CD14-positive monocyte (primary cell): ENCODE data around the gene HTR2A. TPM values are rescaled to one million over a fixed set of nuclear protein-coding genes. Genes with fewer than 3 reads are reported as not detected.

Experiments used
- DNase-seq, 3 donors: peaks; one replicate each; pipeline ENCODE4 v3.0.0-alpha.2; 2011 to 2022
- H2AFZ ChIP-seq: 2 replicates; pipeline ENCODE4 v1.6.0; 2012; ENCODE audit warnings: mild to moderate bottlenecking, low read depth, low read length, inconsistent platforms; ENCODE audit not compliant: insufficient read depth, poor library complexity, severe bottlenecking
- H3K27ac ChIP-seq, 2 donors: 1 replicate in 1 of 2; 2 replicates in 1 of 2; pipeline ENCODE4 v1.5.1; 2012 to 2013; ENCODE audit warnings: low read length in 2 of 2, control low read depth in 1 of 2, inconsistent platforms in 1 of 2, low read depth in 1 of 2, mild to moderate bottlenecking in 1 of 2
- H3K27me3 ChIP-seq, 2 donors: one replicate each; pipeline versions ENCODE4 v1.6.0 to v1.6.1; 2011 to 2013; ENCODE audit warnings: low read length in 2 of 2; ENCODE audit not compliant: control insufficient read depth in 2 of 2, insufficient read depth in 2 of 2
- H3K36me3 ChIP-seq, 2 donors: replicated peaks in 1 of 2; 1 replicate in 1 of 2; 2 replicates in 1 of 2; pipeline versions ENCODE4 v1.5.1 to v1.6.1; 2012 to 2013; ENCODE audit warnings: low read length in 2 of 2, control low read depth in 1 of 2, inconsistent platforms in 1 of 2, mild to moderate bottlenecking in 1 of 2; ENCODE audit not compliant: insufficient read depth in 2 of 2, control insufficient read depth in 1 of 2
- H3K4me1 ChIP-seq, 2 donors: 1 replicate in 1 of 2; 2 replicates in 1 of 2; pipeline versions ENCODE4 v1.5.1 to v1.6.1; 2012 to 2013; ENCODE audit warnings: low read length in 2 of 2, control low read depth in 1 of 2, inconsistent platforms in 1 of 2, mild to moderate bottlenecking in 1 of 2, moderate library complexity in 1 of 2; ENCODE audit not compliant: insufficient read depth in 2 of 2, control insufficient read depth in 1 of 2
- H3K4me2 ChIP-seq: replicated peaks from 2 replicates; pipeline ENCODE3; 2012; ENCODE audit warnings: low read length, moderate library complexity, mild to moderate bottlenecking; ENCODE audit not compliant: poor library complexity, severe bottlenecking; ENCODE audit errors: extremely low read depth
- H3K4me3 ChIP-seq, 3 experiments: fragments of 200-600 bp in 1 of 3; sonication (generic) in 1 of 3; replicated peaks in 1 of 3; 1 replicate in 2 of 3; 2 replicates in 1 of 3; pipeline ENCODE4 v1.5.1; 2011 to 2013; ENCODE audit warnings: low read length in 3 of 3, mild to moderate bottlenecking in 3 of 3, control low read depth in 2 of 3, low read depth in 2 of 3, inconsistent platforms in 1 of 3, moderate library complexity in 1 of 3
- H3K79me2 ChIP-seq: 2 replicates; pipeline ENCODE4 v1.6.0; 2012; ENCODE audit warnings: mild to moderate bottlenecking, control low read depth, inconsistent platforms, low read length, moderate library complexity; ENCODE audit not compliant: insufficient read depth
- H3K9ac ChIP-seq: 2 replicates; pipeline ENCODE4 v1.6.0; 2017; ENCODE audit warnings: low read length, mild to moderate bottlenecking; ENCODE audit not compliant: insufficient read depth, poor library complexity, severe bottlenecking
- H3K9me3 ChIP-seq, 2 donors: replicated peaks in 1 of 2; 1 replicate in 1 of 2; 2 replicates in 1 of 2; pipeline versions ENCODE4 v1.5.1 to v1.6.1; 2012 to 2013; ENCODE audit warnings: low read length in 2 of 2, control low read depth in 1 of 2; ENCODE audit not compliant: control insufficient read depth in 1 of 2, insufficient read depth in 1 of 2
- H4K20me1 ChIP-seq: 2 replicates; pipeline ENCODE4 v1.6.0; 2012; ENCODE audit warnings: mild to moderate bottlenecking, low read length, control low read depth, moderate library complexity; ENCODE audit not compliant: insufficient read depth
- H3K27ac Mint-ChIP-seq, 7 donors: one replicate each; pipeline ENCODE4 v1.8.0; 2020; ENCODE audit warnings: mild to moderate bottlenecking in 7 of 7, mixed read lengths in 7 of 7, moderate library complexity in 6 of 7, inconsistent platforms in 2 of 7
- H3K27me3 Mint-ChIP-seq, 3 donors: one replicate each; pipeline ENCODE4 v1.8.0; 2021 to 2022; ENCODE audit warnings: low read depth in 3 of 3, mild to moderate bottlenecking in 3 of 3, mixed read lengths in 3 of 3, moderate library complexity in 3 of 3, inconsistent platforms in 1 of 3
- H3K36me3 Mint-ChIP-seq, 2 donors: one replicate each; pipeline ENCODE4 v1.8.0; 2020; ENCODE audit warnings: mixed read lengths in 2 of 2, inconsistent platforms in 1 of 2, mild to moderate bottlenecking in 1 of 2
- H3K4me1 Mint-ChIP-seq: one replicate; pipeline ENCODE4 v1.8.0; 2020; ENCODE audit warnings: mild to moderate bottlenecking, mixed read lengths
- H3K4me3 Mint-ChIP-seq, 2 donors: one replicate each; pipeline ENCODE4 v1.8.0; 2020; ENCODE audit warnings: mild to moderate bottlenecking in 2 of 2, mixed read lengths in 2 of 2, moderate library complexity in 1 of 2
- H3K9me3 Mint-ChIP-seq, 7 donors: one replicate each; pipeline ENCODE4 v1.8.0; 2020 to 2022; ENCODE audit warnings: mixed read lengths in 7 of 7, mild to moderate bottlenecking in 6 of 7, moderate library complexity in 6 of 7, inconsistent platforms in 2 of 7
- whole genome bisulfite sequencing: methylation state at CpG from one replicate; pipeline ENCODE4 v1.1.5; 2013; ENCODE audit warnings: missing lambda C conversion rate; ENCODE audit not compliant: insufficient coverage; 5-methylcytosine and 5-hydroxymethylcytosine counted together
- intact Hi-C, 2 donors: fragments of 100-400 bp; cut with micrococcal nuclease; formaldehyde crosslinking; loops; one replicate each; pipeline versions ENCODE4 v1.15.0 to v1.15.1; 2023
- polyA plus RNA-seq, 3 donors: library from polyadenylated mRNA; depleted of rRNA in 1 of 3; unstranded in 2 of 3; stranded (reverse) in 1 of 3; fragments of 300-500 nt in 2 of 3; fragments of >200 nt in 1 of 3; fragmentation: Illumina TruSeq in 2 of 3; gene quantifications; 1 replicate in 2 of 3; 2 replicates in 1 of 3; pipeline ENCODE4 v1.2.3, GENCODE V29; 2012 to 2021
- TF ChIP-seq, protein P1 (sequence below): fragments of 200-600 bp; IDR thresholded peaks from one replicate; pipeline ENCODE4 v1.8.0; 2022; ENCODE audit warnings: antibody characterized with exemption, mild to moderate bottlenecking

HTR2A gene
- polyA plus RNA-seq, 3 donors = not detected

GRCh38 chr13:46816371-46816770, 80.5 kb downstream of the HTR2A start:
- H3K9me3 Mint-ChIP-seq = peaks cover 6 to 19% (median 12%) of the 10 kb centered on the region in 7 donors
- TF ChIP-seq, protein P1, sequence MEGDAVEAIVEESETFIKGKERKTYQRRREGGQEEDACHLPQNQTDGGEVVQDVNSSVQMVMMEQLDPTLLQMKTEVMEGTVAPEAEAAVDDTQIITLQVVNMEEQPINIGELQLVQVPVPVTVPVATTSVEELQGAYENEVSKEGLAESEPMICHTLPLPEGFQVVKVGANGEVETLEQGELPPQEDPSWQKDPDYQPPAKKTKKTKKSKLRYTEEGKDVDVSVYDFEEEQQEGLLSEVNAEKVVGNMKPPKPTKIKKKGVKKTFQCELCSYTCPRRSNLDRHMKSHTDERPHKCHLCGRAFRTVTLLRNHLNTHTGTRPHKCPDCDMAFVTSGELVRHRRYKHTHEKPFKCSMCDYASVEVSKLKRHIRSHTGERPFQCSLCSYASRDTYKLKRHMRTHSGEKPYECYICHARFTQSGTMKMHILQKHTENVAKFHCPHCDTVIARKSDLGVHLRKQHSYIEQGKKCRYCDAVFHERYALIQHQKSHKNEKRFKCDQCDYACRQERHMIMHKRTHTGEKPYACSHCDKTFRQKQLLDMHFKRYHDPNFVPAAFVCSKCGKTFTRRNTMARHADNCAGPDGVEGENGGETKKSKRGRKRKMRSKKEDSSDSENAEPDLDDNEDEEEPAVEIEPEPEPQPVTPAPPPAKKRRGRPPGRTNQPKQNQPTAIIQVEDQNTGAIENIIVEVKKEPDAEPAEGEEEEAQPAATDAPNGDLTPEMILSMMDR = no peak

DNA sequence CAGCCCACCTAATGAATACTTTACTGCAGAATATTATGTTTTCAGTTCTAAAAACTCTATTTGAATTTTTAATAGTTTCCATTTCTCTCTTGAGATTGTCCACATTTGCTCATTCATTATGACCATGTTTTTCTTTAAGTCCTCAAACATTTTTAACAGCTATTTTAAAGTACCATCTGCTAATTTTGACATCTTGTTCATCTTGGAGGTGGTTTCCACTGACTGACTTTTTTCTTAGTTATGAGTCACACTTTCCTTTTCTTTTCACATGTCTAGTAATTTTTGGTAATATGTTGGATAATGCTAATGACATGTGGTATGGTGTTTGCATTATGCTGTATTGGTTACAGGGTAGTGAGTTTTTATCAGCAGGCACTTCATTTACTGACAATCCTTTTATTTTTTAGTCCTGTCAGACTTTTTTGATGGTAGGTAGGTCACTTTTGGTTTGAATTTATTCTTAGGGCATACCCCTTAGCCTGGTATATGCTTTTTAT, 84.5 kb downstream of the HTR2A start:
- Histone ChIP-seq H3K4me1 (peaks cover 7 to 11% of the 10 kb centered on the region in 2 donors), H3K4me3 (no peak overlapping the region), H3K4me2 (no peak overlapping the region), H3K79me2 (no peaks in the 10 kb centered on the region), H2AFZ (no peak overlapping the region), H3K9me3 (peaks cover 0 to 15% of the 10 kb centered on the region in 2 donors), H3K27me3 (no peaks in the 10 kb centered on the region), H3K27ac (no peak overlapping the region), H4K20me1 (no peaks in the 10 kb centered on the region), H3K36me3 (no peaks in the 10 kb centered on the region), H3K9ac (no peak overlapping the region)
- Mint-ChIP-seq H3K36me3 (no peaks in the 10 kb centered on the region), H3K9me3 (peaks cover 6 to 19% (median 15%) of the 10 kb centered on the region in 7 donors), H3K4me1 (peaks cover 12% of the 10 kb centered on the region), H3K4me3 (no peak overlapping the region), H3K27me3 (peaks cover 0 to 2% (median 1%) of the 10 kb centered on the region in 3 donors), H3K27ac (no peak overlapping the region)
- DNase-seq = no peak
- intact Hi-C loops = no loop called here
- TF ChIP-seq, protein P1 = no peak

More at GRCh38 chr13:46816371-46816770, 80.5 kb downstream of the HTR2A start:
- H4K20me1 ChIP-seq = no peaks in the 10 kb centered on the region
- WGBS = no CpG with 5 or more reads among the region's 1 CpG
- peaks cover 9 to 16% of the 10 kb centered on the region in 2 donors for H3K4me1 ChIP-seq
- no peak overlapping the region for H3K4me3 ChIP-seq
- Mint-ChIP-seq H3K4me3 (no peak overlapping the region), H3K27ac (no peak overlapping the region), H3K36me3 (no peaks in the 10 kb centered on the region), H3K4me1 (peaks cover 14% of the 10 kb centered on the region), H3K27me3 (peaks cover 0 to 2% (median 0%) of the 10 kb centered on the region in 3 donors)
- H3K4me2 ChIP-seq = no peak overlapping the region
- no peak overlapping the region for H3K9ac ChIP-seq
- DNase-seq = no peak
- H3K36me3 ChIP-seq = no peaks in the 10 kb centered on the region
- no peak overlapping the region for H3K27ac ChIP-seq
- no peaks in the 10 kb centered on the region for H3K27me3 ChIP-seq
- no peak overlapping the region for H2AFZ ChIP-seq
- H3K79me2 ChIP-seq = no peaks in the 10 kb centered on the region
- peaks cover 0 to 15% of the 10 kb centered on the region in 2 donors for H3K9me3 ChIP-seq
- intact Hi-C loops = no loop called here
